ENCODE data around the gene PIWIL4. TPM values are rescaled to one million over a fixed set of nuclear protein-coding genes. Genes with fewer than 3 reads are reported as not detected.

PIWIL4 gene
- total RNA-seq, 1 donor from 2014 or later, result 1.5 TPM

DNA sequence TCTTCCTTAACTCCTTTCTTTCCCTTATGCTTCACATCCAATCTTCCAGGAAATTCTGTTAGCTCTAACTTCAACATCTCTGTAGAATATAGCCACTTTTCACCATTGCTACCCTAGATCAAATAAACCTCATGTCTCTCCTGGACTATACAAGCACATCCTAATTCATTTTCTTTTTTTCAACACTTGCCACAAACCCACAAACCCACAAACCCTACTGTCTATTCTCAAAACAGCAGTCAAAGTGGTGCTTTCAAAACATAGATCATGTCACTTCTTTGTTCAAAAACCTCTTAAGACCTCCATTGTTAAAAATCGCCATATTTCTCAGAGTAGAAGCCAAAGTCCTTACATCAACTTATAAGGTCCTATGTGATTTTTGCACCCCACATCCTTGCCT, 94.3 kb downstream of the PIWIL4 start:
- no peak for DNase-seq (ENCODE audit: low spot score)

- DNase-seq (ENCODE audit: low spot score), result no peak
Observed at GRCh38 chr11:94662065-94662779, 95.1 kb downstream of the PIWIL4 start.

DNA sequence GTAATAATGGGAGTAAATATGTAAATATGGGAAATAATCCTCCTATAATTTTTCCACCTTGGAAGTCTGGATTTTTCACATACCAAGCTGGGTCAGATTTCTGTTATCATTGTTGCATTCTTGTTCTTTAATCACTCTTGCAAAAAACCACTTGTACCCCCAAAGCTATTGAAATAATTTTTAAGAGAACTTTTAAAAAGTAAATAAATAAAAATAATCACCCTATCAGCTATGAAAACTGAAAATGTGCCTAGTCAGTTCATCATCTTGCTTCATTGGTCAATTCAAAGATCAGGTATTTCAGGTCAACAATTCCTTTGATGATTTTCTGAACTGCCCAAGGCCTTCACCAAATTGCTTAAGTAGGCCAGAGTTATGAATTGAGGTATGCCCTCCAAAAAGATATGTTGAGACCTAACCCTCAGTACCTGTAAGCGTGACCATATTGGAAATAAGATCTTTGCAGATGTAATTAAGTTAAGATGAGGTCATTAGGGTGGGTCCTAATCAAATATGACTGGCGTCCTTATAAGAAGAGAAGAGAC, 95.8 kb downstream of the PIWIL4 start:
- DNase-seq (ENCODE audit: low spot score), result no peak

- no peak for DNase-seq (ENCODE audit: low spot score)
Observed at GRCh38 chr11:94664346-94664745, 97.2 kb downstream of the PIWIL4 start.

DNA sequence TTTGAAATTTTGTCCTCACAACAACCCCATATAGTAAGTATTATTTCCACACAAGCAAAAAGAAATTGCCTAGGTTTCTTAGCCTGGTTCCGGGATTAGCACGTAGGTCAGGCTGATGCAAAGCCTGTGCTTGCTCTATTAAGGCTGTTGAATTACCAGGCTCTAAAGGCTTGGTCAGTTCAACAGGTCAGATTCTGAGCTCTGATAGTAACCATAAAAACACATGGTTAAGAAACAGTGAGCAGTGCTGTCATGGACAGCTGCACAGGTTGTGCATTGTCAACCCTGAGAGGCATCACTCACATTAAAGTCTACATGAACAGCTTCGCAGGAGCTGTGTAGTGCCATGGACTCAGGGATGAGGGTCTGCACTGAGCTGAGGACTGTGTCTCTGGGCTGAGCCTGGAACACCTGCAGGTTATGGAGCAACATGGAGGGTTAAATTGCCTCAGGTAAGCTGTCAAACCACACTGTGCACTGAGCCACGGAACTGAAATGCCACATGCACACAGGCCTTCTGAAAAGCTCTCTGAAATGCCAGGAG, 98.0 kb downstream of the PIWIL4 start:
- DNase-seq (ENCODE audit: low spot score), result no peak

DNA sequence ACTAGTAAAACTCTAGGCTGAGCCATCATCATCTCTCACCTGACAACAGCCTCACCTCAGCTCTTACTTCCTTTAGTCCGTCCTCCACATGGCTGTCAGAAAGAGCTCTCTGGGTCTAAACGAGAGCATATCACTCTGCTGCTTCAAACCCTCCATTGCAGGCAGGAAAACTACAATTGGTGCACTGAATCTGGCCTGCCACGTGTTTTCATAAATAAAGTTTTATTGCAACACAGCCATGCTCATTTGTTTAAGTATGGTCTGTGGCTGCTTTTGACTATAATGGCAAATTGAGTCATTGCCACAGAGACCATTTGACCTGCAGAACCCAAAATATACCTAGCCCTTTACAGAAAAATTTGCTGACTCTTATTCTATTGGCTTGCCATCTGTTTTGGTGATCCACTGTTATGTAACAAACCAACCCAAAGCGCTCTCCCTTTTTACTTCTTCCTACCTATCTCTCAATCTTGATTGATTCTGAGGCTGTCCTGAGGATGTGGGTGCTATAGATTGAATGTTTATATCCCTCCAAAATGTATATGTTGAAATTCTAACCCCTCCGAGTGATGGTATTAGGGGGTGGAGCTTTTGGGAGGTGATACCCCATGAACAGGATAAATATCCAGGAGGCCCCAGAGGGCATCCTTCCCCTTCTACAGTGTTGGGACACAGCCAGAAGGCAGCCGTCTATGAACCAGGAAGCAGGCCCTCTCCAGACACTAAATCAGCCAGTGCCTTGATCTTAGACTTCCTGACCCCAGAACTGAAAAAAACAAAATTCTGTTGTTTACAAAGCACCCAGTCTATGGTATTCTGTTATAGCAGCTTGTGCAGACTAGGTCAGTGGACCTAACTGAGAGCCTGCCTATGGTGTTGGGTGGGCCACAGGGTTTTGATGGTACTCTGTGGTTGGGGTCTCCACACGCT, 99.9 kb downstream of the PIWIL4 start:
- no peak for DNase-seq (ENCODE audit: low spot score)

DNA sequence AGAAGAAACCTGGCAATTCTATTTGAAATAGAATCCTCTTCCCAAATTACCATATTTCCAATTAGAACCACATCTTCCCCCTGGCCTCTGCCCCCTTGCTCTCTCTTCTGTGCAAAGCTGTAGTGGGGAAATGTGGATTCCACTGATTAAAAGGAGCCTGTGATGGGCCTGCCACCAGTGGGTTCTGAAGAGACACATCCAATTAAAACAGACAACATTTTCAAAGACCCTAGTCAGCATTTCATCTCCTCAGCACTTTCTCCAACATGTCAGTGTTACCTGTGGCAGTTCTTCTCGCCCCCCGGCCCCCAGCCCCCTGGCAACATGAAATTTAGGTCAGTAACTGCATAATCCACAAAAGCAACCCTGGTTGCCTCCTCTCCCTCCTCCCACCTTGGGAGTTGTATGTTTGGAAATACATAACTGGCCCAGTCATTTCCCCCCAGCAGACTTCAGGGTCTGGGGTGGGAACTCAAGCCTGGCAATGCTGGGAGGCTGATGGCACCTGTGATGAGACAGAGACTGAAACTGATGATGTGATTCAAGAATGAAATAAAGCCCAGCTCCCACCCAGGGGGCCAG, 101.1 kb downstream of the PIWIL4 start:
- DNase-seq (ENCODE audit: low spot score), result no peak

DNA sequence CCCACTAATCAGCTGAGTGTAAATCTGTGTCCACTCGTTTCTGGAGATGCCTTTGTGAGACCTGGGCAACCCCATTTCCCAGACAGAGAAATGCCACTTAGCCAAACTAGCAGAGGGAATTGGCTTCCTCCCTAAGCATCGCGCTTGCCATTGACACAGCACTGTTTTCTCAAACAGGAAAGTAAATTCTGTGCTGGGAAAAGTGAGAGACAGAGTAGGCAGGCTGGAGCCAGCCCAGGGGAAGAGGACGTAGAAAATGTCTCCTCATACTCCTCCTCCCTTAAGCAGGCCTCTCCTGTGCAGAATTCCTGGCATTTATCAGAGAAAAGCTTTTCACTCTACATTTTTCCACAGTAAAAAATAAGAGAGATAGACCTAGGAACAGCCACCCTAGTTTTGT, 101.9 kb downstream of the PIWIL4 start:
- no peak for DNase-seq (ENCODE audit: low spot score)

Other genes with a start within 250 kb of the PIWIL4 start
- not detected for gene GPR83, start 165.9 kb upstream of the PIWIL4 start, total RNA-seq
- gene MRE11, start 73.5 kb upstream of the PIWIL4 start, total RNA-seq, result 14.1 TPM
- 10.1 TPM for gene ANKRD49, start 73.4 kb upstream of the PIWIL4 start, total RNA-seq
- not detected for gene C11orf97, start 54.9 kb upstream of the PIWIL4 start, total RNA-seq
- 5.5 TPM for gene FUT4, start 23.4 kb upstream of the PIWIL4 start, total RNA-seq
- 51.6 TPM for gene AMOTL1, start 201.0 kb downstream of the PIWIL4 start, total RNA-seq

Measured in mesenteric fat pad (tissue), 1 donor.